Gastroesophageal sphincter (tissue), 3 donors: ENCODE measurements around the gene DYNC1I1.
A peak's percentile ranks its signal among the peaks of the same experiment; 100 is the strongest.

ENCODE experiments used
- EP300 ChIP-seq: sonication (generic); formaldehyde crosslinking; IDR thresholded peaks from one replicate; pipeline ENCODE4 v1.6.1; 2017; ENCODE audit warnings: antibody characterized with exemption, mild to moderate bottlenecking
- POLR2A ChIP-seq, 2 donors: fragments of 450-650 bp; IDR thresholded peaks; one replicate each; pipeline ENCODE4 v1.6.1; 2017; ENCODE audit warnings: antibody characterized with exemption in 2 of 2, mild to moderate bottlenecking in 2 of 2, moderate library complexity in 1 of 2
- POLR2AphosphoS5 ChIP-seq: sonication (generic); formaldehyde crosslinking; IDR thresholded peaks from one replicate; pipeline ENCODE4 v1.6.1; 2017; ENCODE audit warnings: antibody characterized with exemption
- TF ChIP-seq, protein P1 (sequence below), 4 experiments: fragments of 200-600 bp in 2 of 4; fragments of 450-650 bp in 2 of 4; sonication (generic) in 1 of 4; IDR thresholded peaks; one replicate each; pipeline ENCODE4 v1.5.1; 2017 to 2019; ENCODE audit warnings: antibody characterized with exemption in 4 of 4, mild to moderate bottlenecking in 2 of 4, moderate library complexity in 2 of 4

DNA sequence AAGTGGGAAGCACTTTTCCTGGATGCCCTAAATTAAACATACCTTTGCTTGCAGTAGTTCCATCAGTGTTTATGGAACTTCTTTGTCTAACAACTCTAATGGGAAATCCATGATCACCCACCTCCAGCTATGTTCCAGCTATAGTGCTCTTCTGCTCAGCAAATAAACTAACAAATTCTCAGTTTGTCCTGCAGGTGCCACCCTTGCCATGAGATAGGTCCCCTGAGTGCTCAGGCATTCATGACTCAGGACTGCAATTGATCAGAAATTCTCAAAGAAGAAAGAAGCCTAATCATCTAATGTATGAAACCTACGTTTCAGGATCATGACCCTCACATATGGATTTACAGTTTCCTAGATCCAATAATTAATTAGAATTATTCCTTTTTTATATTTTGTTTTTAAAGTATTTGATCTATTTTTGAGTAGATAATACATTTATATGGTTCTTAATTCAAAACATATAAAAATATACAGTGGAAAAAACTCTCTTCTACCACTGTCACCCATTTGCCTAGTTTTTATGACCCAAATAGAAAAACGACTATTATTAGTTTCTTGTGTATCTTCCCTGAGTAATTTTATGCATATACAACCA, 48.7 kb upstream of the DYNC1I1 start:
- TF ChIP-seq, protein P1, sequence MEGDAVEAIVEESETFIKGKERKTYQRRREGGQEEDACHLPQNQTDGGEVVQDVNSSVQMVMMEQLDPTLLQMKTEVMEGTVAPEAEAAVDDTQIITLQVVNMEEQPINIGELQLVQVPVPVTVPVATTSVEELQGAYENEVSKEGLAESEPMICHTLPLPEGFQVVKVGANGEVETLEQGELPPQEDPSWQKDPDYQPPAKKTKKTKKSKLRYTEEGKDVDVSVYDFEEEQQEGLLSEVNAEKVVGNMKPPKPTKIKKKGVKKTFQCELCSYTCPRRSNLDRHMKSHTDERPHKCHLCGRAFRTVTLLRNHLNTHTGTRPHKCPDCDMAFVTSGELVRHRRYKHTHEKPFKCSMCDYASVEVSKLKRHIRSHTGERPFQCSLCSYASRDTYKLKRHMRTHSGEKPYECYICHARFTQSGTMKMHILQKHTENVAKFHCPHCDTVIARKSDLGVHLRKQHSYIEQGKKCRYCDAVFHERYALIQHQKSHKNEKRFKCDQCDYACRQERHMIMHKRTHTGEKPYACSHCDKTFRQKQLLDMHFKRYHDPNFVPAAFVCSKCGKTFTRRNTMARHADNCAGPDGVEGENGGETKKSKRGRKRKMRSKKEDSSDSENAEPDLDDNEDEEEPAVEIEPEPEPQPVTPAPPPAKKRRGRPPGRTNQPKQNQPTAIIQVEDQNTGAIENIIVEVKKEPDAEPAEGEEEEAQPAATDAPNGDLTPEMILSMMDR (IDR thresholded peaks at IDR 0.05) = peak in 3 of 4 experiments; percentile 50 to 52 (median 51)
- TF ChIP-seq POLR2AphosphoS5 (no peak), POLR2A (IDR thresholded peaks at IDR 0.05) (no peak), EP300 (no peak)
